Heart left ventricle (tissue), 16 donors: Measurements from ENCODE around the gene TMEM89. TPM values are rescaled to one million over a fixed set of nuclear protein-coding genes. Genes with fewer than 3 reads are reported as not detected.

Source experiments
- ATAC-seq, 4 donors: fragments of 200-7000 bp; cut with Tn5 transposase; one replicate each; pipeline ENCODE4 v1.9.1; 2020 to 2022; ENCODE audit warnings: moderate library complexity in 4 of 4, mild to moderate bottlenecking in 3 of 4, moderate number of reproducible peaks in 1 of 4
- DNase-seq, 5 donors: peaks; one replicate each; pipeline ENCODE4 v3.0.0-alpha.2; 2020
- H3K27ac ChIP-seq, 12 donors: fragments of 200-600 bp; sonication (generic) in 4 of 12; one replicate each; pipeline versions ENCODE4 v1.5.0 to v1.8.0; 2016 to 2022; ENCODE audit warnings: mild to moderate bottlenecking in 2 of 12
- H3K27me3 ChIP-seq, 9 donors: fragments of 200-600 bp; sonication (generic) in 2 of 9; one replicate each; pipeline versions ENCODE4 v1.5.1 to v1.8.0; 2016 to 2022; ENCODE audit warnings: mild to moderate bottlenecking in 3 of 9
- H3K36me3 ChIP-seq, 9 donors: fragments of 200-600 bp; sonication (generic) in 2 of 9; one replicate each; pipeline versions ENCODE4 v1.5.0 to v1.8.0; 2018 to 2022; ENCODE audit warnings: mild to moderate bottlenecking in 2 of 9
- H3K4me1 ChIP-seq, 12 donors: fragments of 200-600 bp; sonication (generic) in 4 of 12; one replicate each; pipeline versions ENCODE4 v1.5.0 to v1.8.0; 2016 to 2022; ENCODE audit warnings: mild to moderate bottlenecking in 3 of 12
- H3K4me3 ChIP-seq, 12 donors: fragments of 200-600 bp; sonication (generic) in 4 of 12; one replicate each; pipeline versions ENCODE4 v1.5.0 to v1.8.0; 2017 to 2022; ENCODE audit warnings: mild to moderate bottlenecking in 9 of 12, moderate library complexity in 4 of 12
- H3K9me3 ChIP-seq, 12 donors: fragments of 200-600 bp; sonication (generic) in 4 of 12; one replicate each; pipeline versions ENCODE4 v1.5.0 to v1.8.0; 2016 to 2022; ENCODE audit warnings: mild to moderate bottlenecking in 1 of 12
- POLR2A ChIP-seq, 2 donors: fragments of 450-650 bp; IDR thresholded peaks; one replicate each; pipeline ENCODE4 v1.6.1; 2017; ENCODE audit warnings: antibody characterized with exemption in 2 of 2, mild to moderate bottlenecking in 2 of 2, moderate library complexity in 2 of 2
- WGBS, 4 donors: extraction: QIAGEN DNeasy Blood & Tissue Kit in 2 of 4; methylation state at CpG; one replicate each; pipeline versions ENCODE4 v1.1.5 to v1.1.7; 2013 to 2018; 5-methylcytosine and 5-hydroxymethylcytosine counted together
- intact Hi-C, 10 donors: fragments of 100-400 bp; cut with DNase I; formaldehyde crosslinking; loops; one replicate each; pipeline versions ENCODE4 v1.11.1 to v1.14.2; 2022
- polyA plus RNA-seq, 2 donors: library from polyadenylated mRNA; stranded (reverse); fragments of 200-250 nt; gene quantifications; one replicate each; pipeline ENCODE4 v1.2.3, GENCODE V29; 2013
- total RNA-seq, 9 donors: library from RNA; depleted of rRNA in 2 of 9; stranded (reverse); fragments of >200 nt in 2 of 9; fragmentation: NEBNext Ultra II Directional in 3 of 9; extraction: Animal tissue kit (Norgen Biotek cat#: 25700) in 3 of 9; gene quantifications; one replicate each; pipeline versions ENCODE4 v1.1.0 to v1.2.4, GENCODE V29; 2016 to 2023
- TF ChIP-seq, protein P1 (sequence below), 12 donors: fragments of 200-600 bp; sonication (generic) in 4 of 12; IDR thresholded peaks; one replicate each; pipeline versions ENCODE4 v1.5.0 to v1.8.0; 2018 to 2022; ENCODE audit warnings: antibody characterized with exemption in 12 of 12, mild to moderate bottlenecking in 5 of 12
- donor health status: ischemic (EF 13 %, LVEDD 7.1; RV severe dilation, severe dysfunction).
- donor health status: healthy with polysubstance abuse.
- donor health status: DM: no; HTN: yes; CAD: no.
- donor health status: DM: no; HTN: no; CAD: no.
- donor health status: ischemic (EF 25% LVEDD 6.9; RV normal size, moderate dysfunction).
- donor health status: ischemic (EF 25% LVEDD 5.7; RV mildly dilated, moderate dysfunction).
- donor health status: healthy.
- donor health status: DM: yes; HTN: yes; CAD: no.
- donor health status: ischemic (EF 35%, LVEDD 5.7; RV mildly dilated, moderate dysfunction).
- donor health status: nonischemic (EF 11% LVEDD 7.7; RV severe dilation, severe dysfunction).
- donor health status: DM: yes; HTN: yes; CAD: no.
- donor health status: PGD.
- donor health status: ischemic (EF 29% LVEDD 5.4; RV normal size, mild dysfunction).
- donor health status: nonischemic (EF 23%, LVEDD 6.1; RV moderate dilation, normal function).

TMEM89 gene
- total and polyA plus RNA-seq, 11 donors = not detected

DNA sequence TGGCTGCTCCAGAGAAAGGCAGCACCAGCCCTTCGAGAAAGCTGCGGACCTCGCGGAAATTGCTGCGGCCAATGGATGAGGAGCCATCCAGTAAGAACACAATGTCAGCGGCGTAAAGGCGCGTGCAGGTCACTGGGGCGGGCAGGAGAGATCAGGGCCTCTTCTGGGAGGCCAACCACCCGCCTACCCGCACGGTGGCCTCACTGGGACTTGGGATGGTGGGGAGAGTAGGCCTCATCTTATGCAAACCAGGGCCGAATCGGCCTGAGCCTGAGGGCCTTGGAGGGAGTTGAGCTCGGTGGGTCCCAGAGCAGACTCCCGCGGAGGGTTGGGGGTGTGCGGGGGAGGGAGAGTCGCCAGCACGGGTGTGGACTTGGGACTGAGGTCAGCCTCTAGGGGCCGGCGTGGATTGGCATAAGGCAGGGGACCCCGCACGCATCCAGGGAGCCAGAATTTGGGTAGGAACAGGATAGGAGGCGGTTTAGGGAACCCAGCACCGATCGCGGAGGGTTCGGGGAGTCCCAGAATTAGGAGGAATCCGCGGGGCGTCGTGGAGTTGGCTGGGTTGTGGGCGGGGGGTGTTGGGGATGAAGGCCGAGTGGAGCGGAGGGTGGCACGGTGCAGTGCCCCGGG, 27.0 kb downstream of the TMEM89 start:
- ATAC-seq = no peak
- Histone ChIP-seq H3K27me3 (peaks cover 0 to 17% (median 0%) of the 10 kb centered on the region in 9 donors), H3K4me1 (peaks cover 6 to 55% (median 47%) of the 10 kb centered on the region in 12 donors), H3K27ac (peak overlapping the region in 2 of 12 donors; percentile 33 to 91), H3K9me3 (no peaks in the 10 kb centered on the region), H3K36me3 (peaks cover 0 to 22% (median 8%) of the 10 kb centered on the region in 9 donors), H3K4me3 (peak overlapping the region in 11 of 12 donors; percentile 6 to 53 (median 42))
- peak in 1 of 5 donors; percentile 63 for DNase-seq
- TF ChIP-seq POLR2A (IDR thresholded peaks at IDR 0.05) = no peak
- TF ChIP-seq, protein P1, sequence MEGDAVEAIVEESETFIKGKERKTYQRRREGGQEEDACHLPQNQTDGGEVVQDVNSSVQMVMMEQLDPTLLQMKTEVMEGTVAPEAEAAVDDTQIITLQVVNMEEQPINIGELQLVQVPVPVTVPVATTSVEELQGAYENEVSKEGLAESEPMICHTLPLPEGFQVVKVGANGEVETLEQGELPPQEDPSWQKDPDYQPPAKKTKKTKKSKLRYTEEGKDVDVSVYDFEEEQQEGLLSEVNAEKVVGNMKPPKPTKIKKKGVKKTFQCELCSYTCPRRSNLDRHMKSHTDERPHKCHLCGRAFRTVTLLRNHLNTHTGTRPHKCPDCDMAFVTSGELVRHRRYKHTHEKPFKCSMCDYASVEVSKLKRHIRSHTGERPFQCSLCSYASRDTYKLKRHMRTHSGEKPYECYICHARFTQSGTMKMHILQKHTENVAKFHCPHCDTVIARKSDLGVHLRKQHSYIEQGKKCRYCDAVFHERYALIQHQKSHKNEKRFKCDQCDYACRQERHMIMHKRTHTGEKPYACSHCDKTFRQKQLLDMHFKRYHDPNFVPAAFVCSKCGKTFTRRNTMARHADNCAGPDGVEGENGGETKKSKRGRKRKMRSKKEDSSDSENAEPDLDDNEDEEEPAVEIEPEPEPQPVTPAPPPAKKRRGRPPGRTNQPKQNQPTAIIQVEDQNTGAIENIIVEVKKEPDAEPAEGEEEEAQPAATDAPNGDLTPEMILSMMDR (IDR thresholded peaks at IDR 0.05) = no peak
- 44 to 53% (median 50%) methylated on average over 34 to 39 of the region's 39 CpGs for WGBS, 4 donors
- intact Hi-C loops = loop anchor here in 2 of 10 donors (5.0 kb wide), 1 partner anchor 32 kb away; the partner anchor contains the start of gene UCN2 (in 2 of the 2)

DNA sequence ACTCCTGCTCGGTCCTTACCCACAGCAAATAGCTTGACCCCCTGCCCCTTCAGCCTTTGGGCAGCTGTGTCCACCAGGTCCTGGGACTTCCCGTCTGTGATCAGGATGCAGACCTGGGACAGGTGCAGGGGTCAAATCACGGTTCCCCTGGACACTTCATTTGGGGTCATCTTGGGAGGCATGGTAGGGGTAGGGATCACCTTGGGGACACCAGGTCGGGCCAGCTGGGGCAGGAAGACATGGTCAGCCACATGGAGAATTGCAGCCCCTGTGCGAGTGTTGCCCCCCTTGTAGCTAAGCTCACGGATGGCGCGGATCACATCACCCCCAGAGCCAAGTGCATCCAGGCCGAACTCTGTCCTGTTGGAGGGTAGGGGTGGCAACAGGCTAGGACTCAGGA, 28.2 kb downstream of the TMEM89 start:
- 89 to 94% (median 92%) methylated on average over 4 to 9 of the region's 9 CpGs for WGBS, 4 donors
- intact Hi-C loops = no loop called here
- Histone ChIP-seq H3K4me3 (no peak overlapping the region), H3K9me3 (no peaks in the 10 kb centered on the region), H3K27me3 (peaks cover 0 to 17% (median 0%) of the 10 kb centered on the region in 9 donors), H3K4me1 (peaks cover 0 to 43% (median 35%) of the 10 kb centered on the region in 12 donors), H3K36me3 (peaks cover 0 to 11% (median 0%) of the 10 kb centered on the region in 9 donors), H3K27ac (no peak overlapping the region)
- TF ChIP-seq, protein P1 (IDR thresholded peaks at IDR 0.05) = no peak
- no peak for TF ChIP-seq POLR2A (IDR thresholded peaks at IDR 0.05)
- DNase-seq (no peak), ATAC-seq (no peak)

DNA sequence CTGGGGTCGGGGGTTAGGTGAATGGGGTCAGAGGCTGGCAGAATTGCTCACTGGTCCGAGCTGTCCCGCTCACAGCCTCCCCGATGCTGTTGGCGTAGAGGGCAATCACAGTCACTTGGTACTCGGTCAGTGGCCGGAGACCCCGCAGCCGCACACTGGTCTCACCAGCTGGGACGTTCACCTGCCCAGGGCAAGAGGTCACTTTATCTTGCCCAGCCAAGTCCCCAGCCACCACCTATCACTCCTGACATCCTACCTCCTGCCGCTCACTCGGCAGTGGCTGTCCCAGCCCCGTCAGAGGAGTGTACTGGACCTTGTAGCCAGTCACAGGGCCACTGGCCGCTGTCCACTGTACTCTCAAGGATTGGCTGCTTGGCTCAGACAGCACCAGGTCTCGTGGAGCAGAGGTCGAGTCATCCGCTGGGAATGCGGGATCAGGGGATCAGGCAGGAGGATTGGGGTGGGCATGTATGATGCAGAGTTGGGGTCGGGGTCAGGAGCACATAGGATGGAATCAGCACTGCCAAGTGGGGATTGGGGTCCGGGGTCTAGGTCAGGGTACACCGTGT, 29.0 kb downstream of the TMEM89 start:
- ATAC-seq (no peak), DNase-seq (no peak)
- Histone ChIP-seq H3K9me3 (no peaks in the 10 kb centered on the region), H3K36me3 (peaks cover 0 to 5% (median 0%) of the 10 kb centered on the region in 9 donors), H3K4me1 (peaks cover 0 to 35% (median 29%) of the 10 kb centered on the region in 12 donors), H3K27ac (no peak overlapping the region), H3K4me3 (no peak overlapping the region), H3K27me3 (peaks cover 0 to 17% (median 0%) of the 10 kb centered on the region in 9 donors)
- intact Hi-C loops = no loop called here
- WGBS, 4 donors = 88 to 93% (median 90%) methylated on average over 20 to 21 of the region's 21 CpGs
- TF ChIP-seq, protein P1 (IDR thresholded peaks at IDR 0.05) = no peak
- TF ChIP-seq POLR2A (IDR thresholded peaks at IDR 0.05) = no peak

DNA sequence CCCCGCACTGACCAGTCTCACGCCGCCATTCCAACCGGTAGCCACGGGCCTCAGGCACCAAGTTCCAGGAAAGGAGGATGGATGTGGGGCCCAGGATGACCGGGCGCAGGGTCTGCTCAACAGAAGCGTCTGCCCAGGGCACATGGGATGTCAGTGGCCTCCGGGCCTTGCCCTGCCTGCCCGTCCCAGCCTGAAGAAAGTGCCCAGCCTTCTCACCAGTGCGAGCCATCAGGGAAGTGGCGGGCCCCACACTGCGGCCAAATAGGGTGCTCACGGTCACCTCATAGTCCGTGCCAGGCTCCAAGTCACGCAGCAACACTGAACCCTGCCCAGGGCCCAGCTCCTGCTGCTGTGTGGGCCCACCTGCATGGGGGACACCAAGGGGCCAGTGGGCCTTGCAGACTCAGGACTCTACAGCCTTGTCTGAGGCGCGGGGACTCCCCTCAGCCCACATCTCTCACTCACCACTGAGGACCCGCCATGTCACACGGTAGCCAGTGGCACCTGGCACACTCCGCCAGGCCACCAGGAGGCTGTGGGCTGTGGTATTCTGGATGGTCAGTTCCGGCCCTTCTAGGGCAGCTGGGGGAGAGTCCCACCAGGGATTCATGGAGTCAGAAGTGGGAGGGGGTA, 29.6 kb downstream of the TMEM89 start:
- WGBS, 4 donors = 92 to 93% (median 92%) methylated on average over 13 to 22 of the region's 22 CpGs
- ATAC-seq (no peak), DNase-seq (no peak)

More for the DNA sequence above, 29.6 kb downstream of the TMEM89 start:
- Histone ChIP-seq H3K27me3 (peaks cover 0 to 17% (median 0%) of the 10 kb centered on the region in 9 donors), H3K27ac (no peak overlapping the region), H3K9me3 (no peaks in the 10 kb centered on the region), H3K36me3 (peaks cover 0 to 3% (median 0%) of the 10 kb centered on the region in 9 donors), H3K4me1 (peaks cover 0 to 29% (median 23%) of the 10 kb centered on the region in 12 donors), H3K4me3 (no peak overlapping the region)
- TF ChIP-seq, protein P1 (IDR thresholded peaks at IDR 0.05) = no peak
- no peak for TF ChIP-seq POLR2A (IDR thresholded peaks at IDR 0.05)
- intact Hi-C loops = no loop called here
